HepG2 (cell line): Measurements from ENCODE around the gene ST13. TPM values are rescaled to one million over a fixed set of nuclear protein-coding genes. Genes with fewer than 3 reads are reported as not detected.
A peak's percentile ranks its signal among the peaks of the same experiment; 100 is the strongest.

Source experiments
- AHR ChIP-seq: IDR thresholded peaks from 2 replicates; pipeline ENCODE4 v1.6.1; 2018; ENCODE audit warnings: missing genetic modification reagents, missing compliant biosample characterization
- GABPB1 ChIP-seq: IDR thresholded peaks from 2 replicates; pipeline ENCODE4 v1.6.1; 2016; ENCODE audit warnings: mild to moderate bottlenecking, missing genetic modification reagents, moderate library complexity, missing compliant biosample characterization
- HNRNPLL ChIP-seq: fragments of 200-400 bp; formaldehyde crosslinking; IDR thresholded peaks from 2 replicates; pipeline ENCODE4 v1.6.1; 2017; ENCODE audit warnings: mild to moderate bottlenecking, low read depth, low read length; ENCODE audit not compliant: poor library complexity, severe bottlenecking
- HOXA5 ChIP-seq: sonication (generic); formaldehyde crosslinking; IDR thresholded peaks from 2 replicates; pipeline ENCODE4 v1.4.0; 2020; ENCODE audit warnings: missing genetic modification reagents
- IKZF4 ChIP-seq: sonication (generic); formaldehyde crosslinking; IDR thresholded peaks from 2 replicates; pipeline ENCODE4 v1.5.1; 2020; ENCODE audit warnings: borderline replicate concordance, mild to moderate bottlenecking, low read depth, missing genetic modification reagents; ENCODE audit errors: not compliant biosample characterization
- KIAA2018 ChIP-seq: sonication (generic); formaldehyde crosslinking; IDR thresholded peaks from 2 replicates; pipeline ENCODE4 v1.5.0; 2020; ENCODE audit warnings: mild to moderate bottlenecking, missing genetic modification reagents, borderline replicate concordance
- NR2F6 ChIP-seq, 2 experiments: IDR thresholded peaks; 2 replicates each; pipeline ENCODE4 v1.6.1; 2016; ENCODE audit warnings: antibody characterized with exemption in 1 of 2, mild to moderate bottlenecking in 1 of 2
- SP140L ChIP-seq: sonication (generic); formaldehyde crosslinking; IDR thresholded peaks from 2 replicates; pipeline ENCODE4 v1.4.0; 2020; ENCODE audit warnings: missing genetic modification reagents, borderline replicate concordance
- TBP ChIP-seq: sonication (generic); formaldehyde crosslinking; IDR thresholded peaks from 2 replicates; pipeline ENCODE4 v1.5.0; 2020; ENCODE audit warnings: missing genetic modification reagents
- UBTF ChIP-seq: sonication (generic); formaldehyde crosslinking; IDR thresholded peaks from 2 replicates; pipeline ENCODE4 v1.4.0; 2020; ENCODE audit warnings: mild to moderate bottlenecking, missing genetic modification reagents
- ZFP36 ChIP-seq: fragments of 150-350 bp; IDR thresholded peaks from 2 replicates; pipeline ENCODE4 v1.6.1; 2018; ENCODE audit warnings: borderline replicate concordance, low read length, low read depth; ENCODE audit not compliant: partially characterized antibody
- ZMYM4 ChIP-seq: sonication (generic); formaldehyde crosslinking; IDR thresholded peaks from 2 replicates; pipeline ENCODE4 v1.8.1; 2023; ENCODE audit warnings: mild to moderate bottlenecking, missing genetic modification reagents
- ZNF264 ChIP-seq: sonication (generic); formaldehyde crosslinking; IDR thresholded peaks from 2 replicates; pipeline ENCODE4 v1.4.0; 2020; ENCODE audit warnings: missing genetic modification reagents
- ZNF550 ChIP-seq: sonication (generic); formaldehyde crosslinking; IDR thresholded peaks from 2 replicates; pipeline ENCODE4 v1.4.0; 2020; ENCODE audit warnings: mild to moderate bottlenecking, missing genetic modification reagents, borderline replicate concordance
- ZNF619 ChIP-seq: sonication (generic); formaldehyde crosslinking; IDR thresholded peaks from 2 replicates; pipeline ENCODE4 v1.4.0; 2020; ENCODE audit warnings: mild to moderate bottlenecking, missing genetic modification reagents
- polyA plus RNA-seq, 8 experiments: library from polyadenylated mRNA; depleted of rRNA in 3 of 8; stranded (reverse) in 7 of 8; unstranded in 1 of 8; fragments of >200 nt; fragmentation: Illumina TruSeq in 4 of 8; extraction: Trizol in 4 of 8; gene quantifications; 2 replicates each; pipeline versions ENCODE4 v1.2.1 to v1.2.3, GENCODE V29; 2011 to 2016; ENCODE audit warnings: low read depth in 4 of 8, missing spikeins in 1 of 8, mixed read lengths in 1 of 8; ENCODE audit not compliant: insufficient read depth in 1 of 8
- total RNA-seq, 5 experiments: library from RNA; depleted of rRNA; stranded (reverse); fragments of >200 nt; fragmentation: Illumina TruSeq; extraction: Trizol; gene quantifications; 2 replicates each; pipeline ENCODE4 v1.2.3, GENCODE V29; 2016; ENCODE audit warnings: low read depth in 1 of 5

The ST13 gene
- total and polyA plus RNA-seq, 2 of the 13 experiments (the other 11 are each of a cell fraction or from before 2014, with no cell fraction given), result 110 to 274 TPM

- 0 out of 2 replicates have a peak, but pooled peaks have one; percentile 71 for TF ChIP-seq KIAA2018 (CRISPR knock-in tag)
- no peak for TF ChIP-seq ZNF264 (CRISPR knock-in tag)
- no peak for TF ChIP-seq ZFP36
- TF ChIP-seq UBTF (CRISPR knock-in tag), result peak; percentile 65
- no peak for TF ChIP-seq TBP
- TF ChIP-seq NR2F6 (IDR thresholded peaks at IDR 0.05), result no peak
- no peak for TF ChIP-seq NR2F6 (CRISPR knock-in tag; IDR thresholded peaks at IDR 0.05)
- 0 out of 2 replicates have a peak, but pooled peaks have one; percentile 37 for TF ChIP-seq HOXA5
- TF ChIP-seq SP140L, result no peak
- TF ChIP-seq HNRNPLL, result peak; percentile 66
- peak; percentile 47 for TF ChIP-seq IKZF4 (CRISPR knock-in tag)
- TF ChIP-seq ZNF550 (CRISPR knock-in tag), result 0 out of 2 replicates have a peak, but pooled peaks have one; percentile 68
- 0 out of 2 replicates have a peak, but pooled peaks have one; percentile 82 for TF ChIP-seq ZNF619 (CRISPR knock-in tag)
- TF ChIP-seq GABPB1, result peak; percentile 98
- peak; percentile 60 for TF ChIP-seq ZMYM4
- TF ChIP-seq AHR (CRISPR knock-in tag), result peak; percentile 26; the same call in 1 of the 2 replicates
These were observed 37.5 kb downstream of the ST13 start, which contains the start of gene SLC25A17 (continued) for GRCh38 chr22:40818747-40819598.
